ENCODE measurements around the gene SWAP70. TPM values are rescaled to one million over a fixed set of nuclear protein-coding genes. Genes with fewer than 3 reads are reported as not detected.
A peak's percentile ranks its signal among the peaks of the same experiment; 100 is the strongest.

SWAP70 gene
- total RNA-seq, 1 donor from 2014 or later: 19.1 TPM

GRCh38 chr11:9759519-9760192 is 95.8 kb downstream of the SWAP70 start:
- TF ChIP-seq CTCF (IDR thresholded peaks at IDR 0.05; ENCODE audit: unreplicated experiment): no peak
- Mint-ChIP-seq H3K36me3 (ENCODE audit: insufficient read depth) (no peaks in the 10 kb centered on the region), H3K4me3 (ENCODE audit: low read depth) (peak overlapping the region; percentile 76), H3K4me1 (ENCODE audit: low read depth) (peaks cover 17% of the 10 kb centered on the region), H3K9me3 (ENCODE audit: low read depth) (no peaks in the 10 kb centered on the region), H3K27me3 (no peaks in the 10 kb centered on the region), H3K27ac (peak overlapping the region; percentile 92)
- no peak for DNase-seq (ENCODE audit: low spot score, unreplicated experiment)

GRCh38 chr11:9760193-9760575 is 96.3 kb downstream of the SWAP70 start:
- no peak overlapping the region for H3K27ac Mint-ChIP-seq
- H3K4me3 Mint-ChIP-seq (ENCODE audit: low read depth): no peak overlapping the region
- H3K9me3 Mint-ChIP-seq (ENCODE audit: low read depth): no peaks in the 10 kb centered on the region
- DNase-seq (ENCODE audit: low spot score, unreplicated experiment): no peak
- no peaks in the 10 kb centered on the region for H3K36me3 Mint-ChIP-seq (ENCODE audit: insufficient read depth)
- peaks cover 21% of the 10 kb centered on the region for H3K4me1 Mint-ChIP-seq (ENCODE audit: low read depth)
- TF ChIP-seq CTCF (IDR thresholded peaks at IDR 0.05; ENCODE audit: unreplicated experiment): no peak
- no peaks in the 10 kb centered on the region for H3K27me3 Mint-ChIP-seq

- no peaks in the 10 kb centered on the region for H3K9me3 Mint-ChIP-seq (ENCODE audit: low read depth)
- H3K4me1 Mint-ChIP-seq (ENCODE audit: low read depth): peaks cover 28% of the 10 kb centered on the region
Measured at GRCh38 chr11:9761441-9761945, 97.6 kb downstream of the SWAP70 start.

GRCh38 chr11:9762531-9762930 is 98.7 kb downstream of the SWAP70 start:
- no peak for DNase-seq (ENCODE audit: low spot score, unreplicated experiment)
- Mint-ChIP-seq H3K9me3 (ENCODE audit: low read depth) (no peaks in the 10 kb centered on the region), H3K4me1 (ENCODE audit: low read depth) (peaks cover 28% of the 10 kb centered on the region), H3K27ac (no peak overlapping the region), H3K27me3 (no peaks in the 10 kb centered on the region), H3K36me3 (ENCODE audit: insufficient read depth) (no peaks in the 10 kb centered on the region), H3K4me3 (ENCODE audit: low read depth) (no peak overlapping the region)
- TF ChIP-seq CTCF (IDR thresholded peaks at IDR 0.05; ENCODE audit: unreplicated experiment): no peak

More at GRCh38 chr11:9761441-9761945, 97.6 kb downstream of the SWAP70 start:
- Mint-ChIP-seq H3K4me3 (ENCODE audit: low read depth) (no peak overlapping the region), H3K36me3 (ENCODE audit: insufficient read depth) (no peaks in the 10 kb centered on the region), H3K27me3 (no peaks in the 10 kb centered on the region), H3K27ac (no peak overlapping the region)
- DNase-seq (ENCODE audit: low spot score, unreplicated experiment): no peak
- TF ChIP-seq CTCF (IDR thresholded peaks at IDR 0.05; ENCODE audit: unreplicated experiment): no peak

GRCh38 chr11:9763301-9763700 is 99.4 kb downstream of the SWAP70 start:
- no peak for DNase-seq (ENCODE audit: low spot score, unreplicated experiment)
- no peaks in the 10 kb centered on the region for H3K36me3 Mint-ChIP-seq (ENCODE audit: insufficient read depth)
- no peaks in the 10 kb centered on the region for H3K27me3 Mint-ChIP-seq
- TF ChIP-seq CTCF (IDR thresholded peaks at IDR 0.05; ENCODE audit: unreplicated experiment): no peak
- no peak overlapping the region for H3K27ac Mint-ChIP-seq
- H3K4me3 Mint-ChIP-seq (ENCODE audit: low read depth): no peak overlapping the region
- H3K9me3 Mint-ChIP-seq (ENCODE audit: low read depth): no peaks in the 10 kb centered on the region
- peaks cover 25% of the 10 kb centered on the region for H3K4me1 Mint-ChIP-seq (ENCODE audit: low read depth)
